Measurements from ENCODE around the gene METTL15.

Gene METTL15

DNA sequence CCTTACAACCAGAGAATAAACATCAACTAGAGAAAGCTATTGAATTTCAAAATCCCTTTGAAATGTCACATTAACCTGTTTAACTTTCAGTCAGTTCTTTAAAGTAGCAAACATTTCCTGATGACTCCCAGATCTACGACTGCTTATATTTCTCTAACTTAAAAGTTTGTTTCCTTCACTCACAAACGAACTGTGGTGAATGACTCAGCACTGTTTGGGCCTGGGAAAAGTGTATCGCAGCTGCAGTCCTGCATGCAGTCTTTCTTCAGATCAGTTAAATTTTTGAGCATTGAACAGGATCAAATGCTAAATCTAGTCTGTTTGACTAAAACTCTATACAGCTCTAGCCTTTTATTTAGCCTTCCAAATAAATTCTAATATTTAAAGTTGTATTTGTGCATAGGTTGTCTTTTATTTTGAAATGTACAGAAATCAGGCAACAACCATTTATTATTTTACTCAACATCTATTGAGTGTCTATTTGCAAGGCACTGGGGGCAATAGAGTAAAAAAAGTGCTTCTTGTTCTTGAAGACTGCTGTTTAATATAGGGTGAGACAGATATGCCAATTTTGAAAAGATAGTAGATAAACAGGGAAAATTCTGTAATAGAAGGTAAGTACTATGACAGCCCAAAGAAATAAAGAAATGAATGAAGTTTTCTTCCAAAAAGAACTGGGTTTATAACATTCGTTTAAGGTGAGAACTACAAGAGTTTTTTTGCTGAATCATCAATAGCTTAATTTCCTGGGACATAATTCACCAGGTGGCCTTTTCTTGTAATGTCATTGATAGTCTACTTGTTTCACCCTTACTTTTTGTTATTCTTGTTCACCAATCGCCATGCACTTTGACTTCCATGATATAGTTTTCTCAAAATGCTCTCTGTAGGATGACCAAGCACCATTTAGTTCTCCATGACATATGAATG lies 235.4 kb downstream of the METTL15 start:
- no peak overlapping the region for H3K4me3 ChIP-seq (replicated peaks; ENCODE audit: low read depth, low read length)
- DNase-seq (ENCODE audit: low read depth): peak; percentile 85
- TF ChIP-seq, protein P1, sequence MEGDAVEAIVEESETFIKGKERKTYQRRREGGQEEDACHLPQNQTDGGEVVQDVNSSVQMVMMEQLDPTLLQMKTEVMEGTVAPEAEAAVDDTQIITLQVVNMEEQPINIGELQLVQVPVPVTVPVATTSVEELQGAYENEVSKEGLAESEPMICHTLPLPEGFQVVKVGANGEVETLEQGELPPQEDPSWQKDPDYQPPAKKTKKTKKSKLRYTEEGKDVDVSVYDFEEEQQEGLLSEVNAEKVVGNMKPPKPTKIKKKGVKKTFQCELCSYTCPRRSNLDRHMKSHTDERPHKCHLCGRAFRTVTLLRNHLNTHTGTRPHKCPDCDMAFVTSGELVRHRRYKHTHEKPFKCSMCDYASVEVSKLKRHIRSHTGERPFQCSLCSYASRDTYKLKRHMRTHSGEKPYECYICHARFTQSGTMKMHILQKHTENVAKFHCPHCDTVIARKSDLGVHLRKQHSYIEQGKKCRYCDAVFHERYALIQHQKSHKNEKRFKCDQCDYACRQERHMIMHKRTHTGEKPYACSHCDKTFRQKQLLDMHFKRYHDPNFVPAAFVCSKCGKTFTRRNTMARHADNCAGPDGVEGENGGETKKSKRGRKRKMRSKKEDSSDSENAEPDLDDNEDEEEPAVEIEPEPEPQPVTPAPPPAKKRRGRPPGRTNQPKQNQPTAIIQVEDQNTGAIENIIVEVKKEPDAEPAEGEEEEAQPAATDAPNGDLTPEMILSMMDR (IDR thresholded peaks at IDR 0.05; ENCODE audit: low read length, missing control alignments): no peak

DNA sequence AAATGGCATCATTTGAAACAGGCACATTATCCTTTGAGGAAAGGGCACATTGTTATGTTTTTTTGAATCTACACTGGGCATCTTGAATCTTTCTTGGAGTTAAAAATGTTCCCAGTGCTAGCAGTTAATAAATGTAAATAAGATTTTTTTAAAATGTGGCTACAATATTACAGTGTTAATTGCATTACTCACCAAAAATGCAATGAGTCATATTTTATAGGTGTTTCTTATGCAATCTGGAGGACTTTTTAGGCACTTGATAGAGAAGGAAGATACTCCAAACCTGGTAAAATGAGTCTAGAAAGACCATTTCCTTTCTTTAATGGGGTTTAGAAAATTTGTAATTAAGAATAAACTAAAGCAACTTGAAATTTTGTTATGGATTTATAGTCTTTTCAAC lies 238.0 kb downstream of the METTL15 start:
- H3K4me3 ChIP-seq (replicated peaks; ENCODE audit: low read depth, low read length): no peak overlapping the region
- DNase-seq (ENCODE audit: low read depth): no peak

DNA sequence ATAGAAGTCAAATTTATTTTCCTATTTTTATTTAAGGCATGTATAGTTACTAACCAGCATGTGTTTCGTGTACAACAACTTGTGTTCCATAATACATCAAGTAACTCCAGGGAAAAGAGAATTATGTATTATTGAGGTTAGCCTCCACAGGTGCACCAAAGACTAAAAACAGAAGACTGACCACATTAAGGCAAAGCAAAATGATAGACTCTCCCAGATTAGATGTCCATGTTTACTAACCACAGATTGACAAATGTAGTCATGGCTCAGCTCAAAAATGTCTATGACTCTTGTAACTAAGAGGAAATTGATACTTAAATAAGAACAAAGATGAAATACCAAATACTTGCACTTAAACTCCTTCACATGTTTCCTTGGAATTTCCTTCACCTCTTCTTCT lies 238.5 kb downstream of the METTL15 start:
- TF ChIP-seq, protein P1 (IDR thresholded peaks at IDR 0.05; ENCODE audit: low read length, missing control alignments): no peak
- no peak overlapping the region for H3K4me3 ChIP-seq (replicated peaks; ENCODE audit: low read depth, low read length)
- DNase-seq (ENCODE audit: low read depth): no peak

More for the DNA sequence above, 238.0 kb downstream of the METTL15 start:
- TF ChIP-seq, protein P1 (IDR thresholded peaks at IDR 0.05; ENCODE audit: low read length, missing control alignments): no peak

DNA sequence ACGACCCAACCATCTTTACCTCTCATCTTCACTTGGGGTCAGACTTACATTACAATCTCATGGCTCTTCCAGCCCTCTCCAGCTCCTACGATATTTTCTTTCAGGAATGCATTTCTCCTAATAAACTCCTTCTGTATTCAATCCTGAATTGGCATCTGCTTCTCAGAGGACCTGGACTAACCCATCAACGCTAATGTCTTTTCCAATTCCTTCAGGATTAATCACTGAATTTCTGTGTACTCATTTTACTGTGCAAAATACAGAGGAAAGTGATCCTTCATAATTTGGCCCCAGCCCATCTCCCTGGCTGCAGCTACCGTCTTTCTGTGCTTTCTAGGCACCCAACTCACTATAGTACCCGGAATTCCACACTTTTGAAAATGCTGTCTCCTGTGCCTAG lies 239.2 kb downstream of the METTL15 start:
- TF ChIP-seq, protein P1 (IDR thresholded peaks at IDR 0.05; ENCODE audit: low read length, missing control alignments): no peak
- no peak overlapping the region for H3K4me3 ChIP-seq (replicated peaks; ENCODE audit: low read depth, low read length)
- DNase-seq (ENCODE audit: low read depth): no peak

DNA sequence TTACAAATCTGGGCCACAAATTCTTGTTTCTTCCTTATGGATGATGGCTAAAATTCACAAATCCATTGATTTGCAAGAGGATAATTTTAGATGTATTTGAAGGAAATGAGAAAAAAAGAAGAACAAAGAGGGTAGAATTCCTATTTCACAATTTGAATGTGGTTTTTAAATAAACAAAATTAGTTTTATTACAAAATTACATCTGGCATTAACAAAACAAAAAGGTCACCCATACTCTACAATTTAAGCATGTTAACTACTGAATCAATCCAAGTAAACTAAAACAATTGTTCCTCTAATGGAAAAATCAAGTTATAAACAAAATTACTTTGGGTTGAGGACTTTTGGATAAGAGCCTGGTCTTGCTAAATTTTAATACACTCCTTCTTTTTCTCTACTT lies 242.0 kb downstream of the METTL15 start:
- H3K4me3 ChIP-seq (replicated peaks; ENCODE audit: low read depth, low read length): no peak overlapping the region
- TF ChIP-seq, protein P1 (IDR thresholded peaks at IDR 0.05; ENCODE audit: low read length, missing control alignments): no peak
- DNase-seq (ENCODE audit: low read depth): no peak

DNA sequence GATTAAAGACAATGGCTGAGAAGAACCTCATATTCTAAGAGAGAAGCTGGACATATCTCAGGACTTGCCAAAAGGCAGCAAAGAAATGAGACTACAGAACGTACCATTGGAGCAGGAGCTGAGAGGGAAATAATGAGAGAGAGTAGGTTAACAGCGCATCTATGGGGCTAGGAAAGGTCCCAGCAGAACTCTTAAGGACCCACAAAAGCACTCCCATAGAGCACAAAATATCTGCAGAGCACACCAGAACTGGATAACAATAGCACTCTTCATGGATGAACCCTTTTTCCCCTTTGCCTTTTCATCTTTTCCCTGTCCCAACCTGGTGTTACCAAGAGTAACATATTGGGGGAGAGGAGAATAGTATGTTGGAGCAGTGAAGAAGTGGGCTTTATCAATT lies 245.8 kb downstream of the METTL15 start:
- no peak for DNase-seq (ENCODE audit: low read depth)

More for the DNA sequence above, 245.8 kb downstream of the METTL15 start:
- no peak overlapping the region for H3K4me3 ChIP-seq (replicated peaks; ENCODE audit: low read depth, low read length)
- TF ChIP-seq, protein P1 (IDR thresholded peaks at IDR 0.05; ENCODE audit: low read length, missing control alignments): no peak

All from fibroblast of pulmonary artery (primary cell).